ENCODE data around the gene PAX5. TPM values are rescaled to one million over a fixed set of nuclear protein-coding genes. Genes with fewer than 3 reads are reported as not detected.

The PAX5 gene
- total RNA-seq, 1 experiment from 2014 or later: not detected

DNA sequence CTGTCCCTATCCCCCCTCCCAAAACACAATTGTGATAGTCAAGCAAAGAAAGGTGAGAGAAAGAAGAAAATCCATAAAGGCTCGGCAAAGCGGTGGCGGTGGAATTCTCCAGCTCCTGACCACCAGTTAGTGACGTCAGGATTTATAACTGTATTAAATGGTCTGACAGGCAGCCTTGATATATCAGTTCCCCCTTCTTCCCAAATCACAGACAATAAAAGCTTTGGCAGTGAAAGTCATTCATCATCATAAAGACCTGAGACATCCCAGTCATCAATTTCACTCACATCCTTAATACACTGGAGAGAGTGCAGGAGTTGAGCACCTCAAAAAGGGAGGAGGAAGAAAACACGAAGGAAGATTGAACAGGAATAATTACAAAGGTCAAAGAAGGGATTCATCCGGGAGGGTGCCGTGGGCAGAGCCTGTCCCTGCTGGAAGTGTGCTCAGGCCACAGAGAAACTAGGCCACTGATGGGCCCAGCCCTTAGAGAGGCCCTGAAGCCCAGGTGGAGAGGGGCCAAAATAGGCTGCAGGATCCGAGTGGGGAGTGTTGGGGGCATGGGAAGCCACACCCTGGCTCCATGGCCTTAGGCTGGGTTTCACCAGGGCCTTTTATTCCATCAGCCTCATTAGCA, 131.9 kb downstream of the PAX5 start:
- no peak for DNase-seq (ENCODE audit: low read depth)
- in situ Hi-C loops (cut with HindIII; ENCODE audit: low pct_unique_long_range_greater_than_20kb, low sequenced_read_pairs): no loop called here

DNA sequence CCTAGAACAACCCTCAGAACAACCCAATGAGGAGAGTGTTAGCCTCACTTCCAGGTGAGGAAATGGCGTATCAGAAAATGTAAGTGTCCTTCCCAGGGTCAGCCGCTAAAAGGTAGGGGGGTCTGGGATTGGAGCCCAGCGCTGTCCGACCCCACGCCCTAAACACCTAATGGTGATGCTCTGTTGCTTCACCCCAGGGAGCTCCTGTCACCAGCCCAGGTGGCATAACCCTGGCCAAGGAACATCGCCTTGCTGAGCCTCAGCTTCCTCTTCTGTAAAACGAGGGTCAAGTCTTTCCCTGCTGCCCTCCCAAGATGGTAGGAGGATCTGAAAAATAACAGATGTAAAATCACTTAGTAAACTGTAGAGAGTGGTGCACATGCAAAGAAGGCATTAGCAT, 132.5 kb downstream of the PAX5 start:
- DNase-seq (ENCODE audit: low read depth): no peak
- in situ Hi-C loops (cut with HindIII; ENCODE audit: low pct_unique_long_range_greater_than_20kb, low sequenced_read_pairs): no loop called here

- no peak for DNase-seq (ENCODE audit: low read depth)
- in situ Hi-C loops (cut with HindIII; ENCODE audit: low pct_unique_long_range_greater_than_20kb, low sequenced_read_pairs): no loop called here
Observed at GRCh38 chr9:36900856-36901220, 133.2 kb downstream of the PAX5 start.

DNA sequence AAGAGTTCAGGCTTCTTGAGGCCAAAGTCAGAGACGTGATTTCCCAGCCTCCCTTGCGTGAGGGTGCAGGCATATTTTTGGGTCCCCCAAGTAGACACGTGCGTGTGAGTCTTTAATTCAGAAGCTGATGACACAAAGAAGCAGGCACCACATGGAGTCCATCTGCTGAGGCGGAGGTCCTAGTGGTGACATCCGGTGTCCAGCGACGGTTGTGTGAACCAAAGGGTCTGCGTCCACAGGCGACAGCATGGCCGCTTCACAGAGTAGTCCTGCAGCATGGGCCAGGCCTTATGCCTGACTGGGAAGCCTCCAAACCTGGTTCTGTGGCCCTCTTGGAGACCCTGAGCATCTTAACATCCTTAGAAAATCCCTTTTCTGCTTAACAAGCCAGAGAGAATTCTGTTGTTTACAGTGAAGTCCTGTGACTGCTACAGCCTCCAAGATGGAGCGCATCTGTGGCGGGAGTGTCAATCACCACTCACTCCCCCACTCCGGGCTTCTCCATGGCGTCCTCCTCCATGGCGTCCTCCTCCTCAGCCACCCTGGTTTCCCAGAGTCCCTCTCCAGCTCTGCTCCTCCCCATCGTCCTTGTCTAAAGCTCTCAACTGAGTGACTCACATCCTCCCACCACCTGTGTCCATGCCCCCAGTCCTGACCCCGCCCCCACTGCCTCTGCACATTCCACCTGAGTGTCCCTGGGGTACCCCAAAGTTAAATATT, 133.8 kb downstream of the PAX5 start:
- in situ Hi-C loops (cut with HindIII; ENCODE audit: low pct_unique_long_range_greater_than_20kb, low sequenced_read_pairs): no loop called here
- DNase-seq (ENCODE audit: low read depth): no peak

DNA sequence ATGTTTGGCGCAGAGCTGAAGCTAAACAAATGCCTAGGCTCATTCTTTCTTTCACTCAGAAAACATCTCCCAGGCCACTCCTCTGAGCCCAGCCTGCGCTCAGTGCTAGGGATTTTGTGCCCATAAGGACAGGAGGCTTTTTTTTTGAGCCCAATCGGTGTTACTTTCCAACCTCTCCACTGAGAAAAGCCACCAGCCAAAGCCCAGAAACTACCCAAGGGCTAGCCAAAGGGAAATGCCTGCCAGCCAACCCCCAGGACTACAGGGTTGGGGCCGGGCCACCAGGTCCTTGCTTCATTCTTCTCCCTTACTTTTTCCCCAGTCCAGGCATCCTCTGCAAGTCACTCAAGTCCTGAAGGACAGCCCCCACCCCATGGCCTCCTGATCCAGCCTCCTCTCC, 134.7 kb downstream of the PAX5 start:
- no peak for DNase-seq (ENCODE audit: low read depth)
- in situ Hi-C loops (cut with HindIII; ENCODE audit: low pct_unique_long_range_greater_than_20kb, low sequenced_read_pairs): no loop called here

DNA sequence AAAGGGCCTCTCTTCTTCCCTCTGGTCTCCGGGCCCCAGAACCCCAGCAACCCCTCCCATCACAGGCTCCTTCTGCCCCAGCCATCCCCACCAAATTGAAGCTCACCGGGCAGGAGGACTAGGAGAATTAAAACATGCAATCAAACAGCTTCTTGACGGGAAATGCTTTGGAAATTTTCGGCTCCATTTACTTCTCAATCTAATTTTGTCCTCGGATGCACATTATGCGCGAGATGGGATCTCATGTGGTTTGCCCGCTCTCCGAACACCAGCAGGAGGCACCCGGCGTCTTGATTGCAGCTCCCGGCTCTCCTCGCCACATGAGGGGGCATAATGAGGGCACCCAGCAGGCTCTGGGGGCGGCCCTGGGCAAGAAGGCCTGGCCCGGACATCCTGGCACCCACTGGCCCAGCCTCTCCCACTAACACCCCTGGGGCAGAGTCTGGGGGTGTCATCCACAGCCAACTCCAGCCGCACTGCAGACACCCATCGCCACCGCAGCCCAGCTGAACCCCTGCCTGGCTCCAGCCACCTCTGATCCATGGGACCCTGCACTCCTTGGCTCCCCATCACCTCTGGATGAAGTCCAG, 135.5 kb downstream of the PAX5 start:
- DNase-seq (ENCODE audit: low read depth): no peak
- in situ Hi-C loops (cut with HindIII; ENCODE audit: low pct_unique_long_range_greater_than_20kb, low sequenced_read_pairs): no loop called here

DNA sequence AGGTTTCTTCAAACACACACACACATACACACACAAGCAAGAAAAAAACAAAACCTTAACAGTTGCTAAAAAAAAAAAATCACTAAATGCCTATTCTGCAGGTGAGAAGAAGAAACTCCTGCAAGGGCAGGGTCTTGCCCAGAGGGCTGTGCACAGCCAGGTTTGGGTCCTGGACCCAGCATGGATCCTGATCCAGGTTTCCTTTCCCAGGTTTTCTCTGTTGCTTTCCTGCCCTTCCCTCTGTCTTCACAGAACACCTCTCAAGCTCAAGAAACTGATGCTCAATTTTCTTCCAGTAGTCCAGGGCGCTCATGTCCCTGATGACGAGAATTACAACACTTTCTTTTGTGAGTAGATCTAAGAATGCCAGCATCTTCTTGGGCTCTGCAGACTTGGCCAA, 136.6 kb downstream of the PAX5 start:
- DNase-seq (ENCODE audit: low read depth): no peak
- in situ Hi-C loops (cut with HindIII; ENCODE audit: low pct_unique_long_range_greater_than_20kb, low sequenced_read_pairs): no loop called here

- in situ Hi-C loops (cut with HindIII; ENCODE audit: low pct_unique_long_range_greater_than_20kb, low sequenced_read_pairs): no loop called here
- no peak for DNase-seq (ENCODE audit: low read depth)
Observed at GRCh38 chr9:36897019-36897418, 137.0 kb downstream of the PAX5 start.

DNA sequence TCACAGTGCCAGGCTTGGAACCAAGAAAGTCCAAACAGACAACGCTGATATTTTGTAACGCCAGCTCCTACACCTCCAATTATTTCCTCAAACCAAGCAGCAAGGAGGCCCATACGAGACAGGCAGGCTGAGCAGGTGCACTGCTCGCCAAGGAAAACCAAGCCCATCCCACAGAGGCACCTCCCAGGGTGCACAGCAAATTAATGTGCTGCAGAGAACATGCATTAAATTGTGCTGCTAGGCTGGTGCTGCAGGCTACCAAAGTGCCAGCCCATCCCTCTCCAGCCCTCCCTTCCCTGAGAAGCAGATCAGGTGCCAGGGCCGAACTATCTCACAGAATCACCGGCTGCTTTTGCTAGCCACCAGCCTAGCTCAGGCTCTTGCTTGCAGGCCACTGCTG, 137.8 kb downstream of the PAX5 start:
- DNase-seq (ENCODE audit: low read depth): no peak
- in situ Hi-C loops (cut with HindIII; ENCODE audit: low pct_unique_long_range_greater_than_20kb, low sequenced_read_pairs): no loop called here

DNA sequence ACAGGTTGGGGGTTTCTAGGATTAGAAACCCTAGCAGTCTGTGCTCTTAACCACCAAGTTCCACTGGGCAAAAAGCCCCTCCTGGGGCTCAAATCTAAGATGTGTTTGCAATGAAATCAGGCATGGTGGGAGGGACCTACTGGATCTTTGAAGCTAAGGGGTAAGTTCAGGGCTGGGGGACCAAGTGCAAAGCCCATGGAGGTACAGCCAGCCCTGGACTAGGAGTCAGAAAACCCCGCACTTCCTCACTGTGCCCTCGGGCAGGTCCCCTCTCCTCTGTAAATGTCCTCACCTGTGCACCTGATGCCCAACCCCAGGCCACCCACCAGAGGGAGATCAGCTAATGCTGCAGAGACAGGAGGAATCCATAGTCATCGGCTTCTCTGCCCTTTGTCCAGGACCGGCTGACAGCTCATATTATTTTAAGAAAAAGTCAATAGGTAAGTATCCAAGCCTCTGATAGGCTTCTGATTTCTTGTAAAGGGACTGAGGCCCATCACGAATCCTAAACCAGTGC, 138.3 kb downstream of the PAX5 start:
- in situ Hi-C loops (cut with HindIII; ENCODE audit: low pct_unique_long_range_greater_than_20kb, low sequenced_read_pairs): no loop called here
- no peak for DNase-seq (ENCODE audit: low read depth)

DNA sequence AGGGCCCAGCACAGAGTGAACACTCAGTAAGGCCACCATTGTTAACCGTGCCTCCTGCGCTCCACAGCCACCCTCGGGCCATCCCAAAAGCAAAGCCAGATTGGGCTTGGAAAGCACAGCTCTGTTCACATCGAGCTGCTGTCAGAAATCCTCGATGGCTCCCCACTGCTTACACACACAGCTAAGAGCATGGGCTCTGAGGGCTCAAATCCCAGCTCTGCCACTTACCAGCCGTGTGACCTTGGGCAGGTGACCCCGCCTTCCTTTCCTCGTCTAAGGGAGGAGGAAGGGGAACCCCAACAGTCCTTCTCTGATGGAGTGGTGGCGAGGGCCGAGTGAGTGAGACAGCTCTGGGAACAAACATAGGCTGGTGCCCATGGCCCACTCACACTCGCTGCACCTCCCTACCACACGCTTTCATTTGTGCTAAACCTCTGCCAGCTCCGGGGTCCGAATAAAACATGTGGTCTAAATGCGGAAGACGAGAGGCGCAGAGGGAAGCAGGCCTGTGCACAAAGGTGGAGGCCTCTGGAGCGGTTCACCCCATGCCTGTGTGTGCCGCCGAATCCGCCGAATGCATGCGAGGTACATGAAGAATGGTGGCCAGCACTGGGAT, 139.3 kb downstream of the PAX5 start:
- in situ Hi-C loops (cut with HindIII; ENCODE audit: low pct_unique_long_range_greater_than_20kb, low sequenced_read_pairs): no loop called here
- DNase-seq (ENCODE audit: low read depth): no peak

- in situ Hi-C loops (cut with HindIII; ENCODE audit: low pct_unique_long_range_greater_than_20kb, low sequenced_read_pairs): no loop called here
- DNase-seq (ENCODE audit: low read depth): no peak
Observed at GRCh38 chr9:36893911-36894310, 140.2 kb downstream of the PAX5 start.

DNA sequence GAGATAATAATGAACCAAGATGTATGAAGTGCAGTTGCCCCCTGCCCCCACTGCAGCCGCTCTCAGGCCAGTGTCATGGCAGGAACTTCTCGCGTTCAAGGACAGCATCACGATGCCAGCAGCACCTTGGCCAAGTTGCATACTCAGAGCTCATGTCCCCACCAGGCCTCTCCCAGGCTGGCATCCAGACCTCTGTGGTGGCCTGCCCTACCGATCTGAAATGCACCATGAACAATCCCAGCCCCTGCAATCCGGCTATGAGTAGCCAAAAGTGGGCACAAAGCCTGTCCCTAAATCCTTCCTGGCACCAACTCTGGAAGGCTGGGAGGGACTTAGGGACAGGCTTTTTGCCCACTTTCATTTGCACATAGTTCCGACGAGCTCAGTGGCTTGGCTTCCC, 140.9 kb downstream of the PAX5 start:
- DNase-seq (ENCODE audit: low read depth): no peak
- in situ Hi-C loops (cut with HindIII; ENCODE audit: low pct_unique_long_range_greater_than_20kb, low sequenced_read_pairs): no loop called here

DNA sequence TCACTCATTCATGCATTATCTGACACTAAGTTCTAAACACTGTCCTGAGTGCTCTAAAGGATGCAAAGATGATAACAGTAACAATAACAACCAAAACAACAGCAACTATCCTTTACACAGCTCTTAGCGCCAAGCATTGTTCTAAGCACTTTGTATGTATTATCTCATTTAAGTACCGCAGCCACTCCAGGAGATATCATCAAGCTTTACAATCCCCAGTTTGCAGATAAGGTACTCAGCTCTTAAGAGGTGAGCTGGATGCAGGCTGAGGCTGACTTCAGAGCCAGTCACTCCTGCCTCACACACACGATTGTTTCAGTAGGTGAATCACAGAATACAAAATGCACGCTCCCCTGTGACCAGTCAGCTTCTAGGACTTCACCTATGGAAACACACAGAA, 141.8 kb downstream of the PAX5 start:
- in situ Hi-C loops (cut with HindIII; ENCODE audit: low pct_unique_long_range_greater_than_20kb, low sequenced_read_pairs): no loop called here
- DNase-seq (ENCODE audit: low read depth): no peak

DNA sequence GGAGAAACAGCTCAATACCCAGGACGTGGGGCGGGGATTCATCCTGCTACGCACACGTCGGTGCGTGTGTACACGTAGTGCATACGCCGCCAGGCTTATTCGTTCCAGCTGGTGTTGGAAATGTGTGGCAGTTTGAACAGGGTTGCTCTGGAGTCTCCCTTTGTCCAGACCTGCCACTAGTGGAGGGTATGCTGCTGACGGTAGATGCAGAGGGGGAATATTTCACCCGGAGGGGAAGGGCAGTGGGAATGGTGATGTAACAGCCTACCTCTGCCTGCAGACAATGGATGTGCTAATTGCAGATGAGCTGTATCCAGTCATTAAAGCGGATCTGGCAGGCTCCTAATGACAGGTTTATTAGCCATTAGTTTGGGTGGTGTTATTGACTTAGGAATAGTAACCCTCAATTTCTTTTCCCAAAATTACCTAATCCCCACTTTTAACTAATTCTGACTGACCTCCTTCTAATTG, 142.7 kb downstream of the PAX5 start:
- DNase-seq (ENCODE audit: low read depth): no peak
- in situ Hi-C loops (cut with HindIII; ENCODE audit: low pct_unique_long_range_greater_than_20kb, low sequenced_read_pairs): no loop called here

DNA sequence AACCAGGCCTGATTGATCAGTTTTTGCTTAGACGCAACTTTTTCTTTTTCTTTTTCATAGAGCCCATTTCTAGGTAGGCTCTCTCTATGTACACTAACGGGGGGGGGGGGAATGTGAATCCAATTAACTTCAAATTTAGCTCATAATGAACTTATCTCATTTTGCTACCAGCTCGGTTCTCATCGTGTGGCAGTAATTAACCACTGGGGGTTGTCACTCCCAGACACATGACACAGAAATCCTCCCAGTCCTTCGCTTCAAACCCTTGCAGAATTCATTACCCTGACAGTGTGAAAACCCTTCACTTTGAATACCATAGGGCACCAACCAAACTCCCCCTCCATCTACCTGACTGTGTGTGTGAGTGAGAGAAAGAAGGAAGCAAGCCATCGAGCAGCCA, 144.2 kb downstream of the PAX5 start:
- in situ Hi-C loops (cut with HindIII; ENCODE audit: low pct_unique_long_range_greater_than_20kb, low sequenced_read_pairs): no loop called here
- DNase-seq (ENCODE audit: low read depth): no peak

DNA sequence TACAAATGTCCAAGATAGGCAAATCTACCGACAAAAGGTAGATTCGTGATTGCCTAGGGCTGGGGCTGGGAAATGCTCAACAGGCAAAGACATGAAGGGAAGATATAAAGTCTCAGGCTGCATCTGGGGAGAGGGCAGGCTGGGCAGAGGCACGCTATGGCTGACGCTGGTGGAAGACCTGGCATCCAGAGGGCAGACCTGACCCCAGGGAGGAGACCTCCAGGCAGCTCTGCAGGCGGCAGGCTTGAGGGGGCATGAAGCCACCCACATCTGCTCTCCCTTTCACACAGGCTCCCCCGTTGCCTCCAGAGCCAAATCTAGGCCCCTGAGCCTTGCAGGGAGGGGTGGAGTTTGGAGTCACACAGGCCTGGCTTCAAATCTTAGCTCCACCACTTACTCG, 145.5 kb downstream of the PAX5 start:
- DNase-seq (ENCODE audit: low read depth): no peak
- in situ Hi-C loops (cut with HindIII; ENCODE audit: low pct_unique_long_range_greater_than_20kb, low sequenced_read_pairs): no loop called here

- in situ Hi-C loops (cut with HindIII; ENCODE audit: low pct_unique_long_range_greater_than_20kb, low sequenced_read_pairs): no loop called here
- DNase-seq (ENCODE audit: low read depth): no peak
Observed at GRCh38 chr9:36884721-36885120, 149.3 kb downstream of the PAX5 start.

DNA sequence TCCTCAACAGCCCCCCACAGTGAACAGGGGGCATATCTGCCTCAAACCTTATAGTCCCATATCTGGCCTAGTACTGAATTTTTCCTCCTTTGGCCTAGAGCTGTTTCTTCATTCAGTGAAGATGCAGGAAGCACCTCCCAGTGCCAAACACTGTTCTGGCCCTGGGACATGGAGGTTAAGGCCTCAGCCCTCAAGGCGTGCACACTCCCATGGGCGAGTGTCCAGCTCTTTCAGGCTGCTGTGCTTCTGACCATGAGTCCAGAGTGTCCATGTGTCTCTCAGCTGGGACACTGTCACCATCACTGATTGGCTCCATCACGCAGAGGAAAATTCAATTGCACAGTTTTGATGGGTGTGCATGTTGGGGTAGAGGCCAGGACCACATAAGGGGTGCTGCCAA, 151.5 kb downstream of the PAX5 start:
- in situ Hi-C loops (cut with HindIII; ENCODE audit: low pct_unique_long_range_greater_than_20kb, low sequenced_read_pairs): no loop called here
- DNase-seq (ENCODE audit: low read depth): no peak

Measured in Caki2 (cell line).